PC-3 (cell line): Measurements from ENCODE around the gene SMIM38. TPM values are rescaled to one million over a fixed set of nuclear protein-coding genes. Genes with fewer than 3 reads are reported as not detected.

Experiments
- ATAC-seq: fragments of 200-7000 bp; cut with Tn5 transposase; 2 replicates; pipeline ENCODE4 v1.9.1; 2020; ENCODE audit warnings: mild to moderate bottlenecking, moderate library complexity
- BruUV-seq: library from RNA; stranded (reverse); fragments of 400-500 nt; replicated peaks from 2 replicates; lab custom pipeline; 2021; lab: Mats Ljungman, UMichigan
- CTCF ChIA-PET: fragments of 300-600 bp; sonication (Branson Sonifier 250); formaldehyde crosslinking; loops from one replicate; lab custom pipeline; 2022; ENCODE audit warnings: antibody characterized with exemption; lab: Charles Lee
- POLR2A ChIA-PET: fragments of 300-600 bp; sonication (Branson Sonifier 250); formaldehyde crosslinking; loops from one replicate; lab custom pipeline; 2022; ENCODE audit warnings: antibody characterized with exemption; ENCODE audit not compliant: unreplicated experiment; lab: Charles Lee
- DNase-seq: peaks from one replicate; pipeline ENCODE4 v3.0.0-alpha.2; 2015
- H2AFZ ChIP-seq: fragments of 300-600 bp; sonication (generic); 2 replicates; pipeline ENCODE4 v1.6.0; 2016; ENCODE audit warnings: antibody characterized with exemption, low read length
- H3F3A ChIP-seq: fragments of 300-600 bp; sonication (generic); one replicate; pipeline ENCODE4 v1.6.0; 2017; ENCODE audit warnings: antibody characterized with exemption, low read length, control low read depth, mild to moderate bottlenecking; ENCODE audit not compliant: unreplicated experiment
- H3K27ac ChIP-seq: fragments of 300-600 bp; sonication (generic); 2 replicates; pipeline ENCODE4 v1.5.1; 2016; ENCODE audit warnings: mild to moderate bottlenecking, low read length
- H3K27me3 ChIP-seq: fragments of 300-600 bp; sonication (generic); 2 replicates; pipeline ENCODE4 v1.6.1; 2016; ENCODE audit warnings: low read length, mixed read lengths
- H3K36me3 ChIP-seq: fragments of 300-600 bp; sonication (generic); 2 replicates; pipeline ENCODE4 v1.6.1; 2016; ENCODE audit warnings: low read depth, mixed run types, low read length, mixed read lengths
- H3K4me1 ChIP-seq: fragments of 300-600 bp; sonication (generic); 2 replicates; pipeline ENCODE4 v1.5.1; 2016; ENCODE audit warnings: low read length; ENCODE audit not compliant: insufficient read depth
- H3K4me2 ChIP-seq: fragments of 300-600 bp; sonication (generic); 2 replicates; pipeline ENCODE4 v1.6.0; 2016; ENCODE audit warnings: low read length
- H3K4me3 ChIP-seq: fragments of 300-600 bp; sonication (generic); 2 replicates; pipeline ENCODE4 v1.5.1; 2016; ENCODE audit warnings: mild to moderate bottlenecking, low read length, mixed read lengths
- H3K79me2 ChIP-seq: fragments of 300-600 bp; sonication (generic); 2 replicates; pipeline ENCODE4 v1.6.1; 2017; ENCODE audit warnings: low read length, mixed read lengths
- H3K9ac ChIP-seq: fragments of 300-600 bp; sonication (generic); 2 replicates; pipeline ENCODE4 v1.6.0; 2016; ENCODE audit warnings: mild to moderate bottlenecking, low read length
- H3K9me2 ChIP-seq: fragments of 300-600 bp; sonication (generic); replicated peaks from 2 replicates; pipeline ENCODE4 v1.6.1; 2016; ENCODE audit warnings: mixed run types, low read length, mixed read lengths
- H3K9me3 ChIP-seq: fragments of 300-600 bp; sonication (generic); 2 replicates; pipeline ENCODE4 v1.6.1; 2016; ENCODE audit warnings: low read length, mixed read lengths
- H4K20me1 ChIP-seq: fragments of 300-600 bp; sonication (generic); 2 replicates; pipeline ENCODE4 v1.6.1; 2016; ENCODE audit warnings: low read length, mixed read lengths
- CTCF ChIP-seq: fragments of 300-600 bp; sonication (generic); conservative IDR thresholded peaks from 2 replicates; pipeline ENCODE4 v1.5.1; 2017; ENCODE audit warnings: antibody characterized with exemption, low read depth, mild to moderate bottlenecking, low read length
- EZH2 ChIP-seq: fragments of 300-600 bp; sonication (generic); IDR thresholded peaks from one replicate; pipeline ENCODE4 v1.6.1; 2017; ENCODE audit warnings: antibody characterized with exemption, mild to moderate bottlenecking, low read length; ENCODE audit not compliant: unreplicated experiment
- EZH2phosphoT487 ChIP-seq: fragments of 300-600 bp; sonication (generic); IDR thresholded peaks from 2 replicates; pipeline ENCODE4 v1.6.1; 2018; ENCODE audit warnings: mild to moderate bottlenecking, antibody characterized with exemption, low read length, borderline replicate concordance
- intact Hi-C: fragments of 100-400 bp; cut with micrococcal nuclease; formaldehyde crosslinking; loops from 2 replicates; pipeline ENCODE4 v1.9.0; 2023
- total RNA-seq: library from RNA; depleted of rRNA; stranded (reverse); fragments of >200 nt; gene quantifications from 2 replicates; pipeline ENCODE4 v1.2.3, GENCODE V29; 2014; rRNA removed

Gene SMIM38
- total RNA-seq, 1 experiment from 2014 or later, result 0.04 TPM

GRCh38 chr11:69204246-69204940 is 48.7 kb downstream of the SMIM38 start:
- intact Hi-C loops, result no loop called here
- no peaks in the 10 kb centered on the region for H3K79me2 ChIP-seq
- no peaks in the 10 kb centered on the region for H3K36me3 ChIP-seq
- no peak overlapping the region for H3K4me2 ChIP-seq
- DNase-seq (no peak), ATAC-seq (no peak)
- H3K27ac ChIP-seq, result no peak overlapping the region
- BruUV-seq, result no TSS peak
- ChIA-PET CTCF (no interaction called here), POLR2A (no interaction called here)
- H4K20me1 ChIP-seq, result no peaks in the 10 kb centered on the region
- no peak overlapping the region for H3K9ac ChIP-seq
- no peaks in the 10 kb centered on the region for H3K9me2 ChIP-seq
- TF ChIP-seq EZH2phosphoT487 (no peak), CTCF (no peak), EZH2 (no peak)
- no peaks in the 10 kb centered on the region for H3K4me1 ChIP-seq
- no peak overlapping the region for H2AFZ ChIP-seq
- no peaks in the 10 kb centered on the region for H3K27me3 ChIP-seq
- H3K4me3 ChIP-seq, result no peak overlapping the region
- H3K9me3 ChIP-seq, result no peaks in the 10 kb centered on the region
- no peaks in the 10 kb centered on the region for H3F3A ChIP-seq

GRCh38 chr11:69204941-69205742 is 49.4 kb downstream of the SMIM38 start:
- Histone ChIP-seq H3K9me2 (no peaks in the 10 kb centered on the region), H3K79me2 (no peaks in the 10 kb centered on the region), H3K27me3 (no peaks in the 10 kb centered on the region), H3K9me3 (no peaks in the 10 kb centered on the region), H3K4me1 (no peaks in the 10 kb centered on the region), H3K9ac (no peak overlapping the region), H2AFZ (no peak overlapping the region), H4K20me1 (no peaks in the 10 kb centered on the region), H3K27ac (no peak overlapping the region), H3F3A (no peaks in the 10 kb centered on the region), H3K4me2 (no peak overlapping the region), H3K4me3 (no peak overlapping the region), H3K36me3 (no peaks in the 10 kb centered on the region)
- no peak for TF ChIP-seq EZH2
- TF ChIP-seq EZH2phosphoT487, result no peak
- TF ChIP-seq CTCF, result no peak
- CTCF ChIA-PET, result no interaction called here
- DNase-seq (no peak), ATAC-seq (no peak)
- BruUV-seq, result no TSS peak
- POLR2A ChIA-PET, result interaction anchor here (0.5 kb wide), 1 partner anchor 45 kb away, joined by 17 read pairs; no protein-coding TSS in a partner anchor
- intact Hi-C loops, result no loop called here

Other genes with a start within 250 kb of the SMIM38 start
- gene MRGPRD, start 174.9 kb upstream of the SMIM38 start, total RNA-seq, result not detected in 2 replicates
- not detected in 2 replicates for gene MRGPRF, start 142.7 kb upstream of the SMIM38 start, total RNA-seq
- gene TPCN2, start 107.0 kb upstream of the SMIM38 start, total RNA-seq, result 13.0 and 14.5 TPM in 2 replicates
- 59.0 and 71.8 TPM in 2 replicates for gene MYEOV, start 138.2 kb downstream of the SMIM38 start, total RNA-seq